Fibroblast of skin of left biceps (primary cell): Measurements from ENCODE around the gene PAQR3.
"Not testable (repeated sequence)": the region's sequence is repeated elsewhere in the genome, so short reads cannot be mapped to it uniquely, and the experiment has no call there.

Source experiments
- DNase-seq, 2 experiments: peaks; one replicate each; pipeline ENCODE4 v3.0.0-alpha.2; 2013; ENCODE audit warnings: low read depth in 2 of 2

PAQR3 gene

GRCh38 chr4:78928835-78929234 lies 10.4 kb downstream of the PAQR3 start:
- no peak for DNase-seq

GRCh38 chr4:78926826-78927225 lies 12.4 kb downstream of the PAQR3 start:
- DNase-seq, result no peak

- no peak for DNase-seq
These were observed 15.6 kb downstream of the PAQR3 start for GRCh38 chr4:78923464-78924312.

DNA sequence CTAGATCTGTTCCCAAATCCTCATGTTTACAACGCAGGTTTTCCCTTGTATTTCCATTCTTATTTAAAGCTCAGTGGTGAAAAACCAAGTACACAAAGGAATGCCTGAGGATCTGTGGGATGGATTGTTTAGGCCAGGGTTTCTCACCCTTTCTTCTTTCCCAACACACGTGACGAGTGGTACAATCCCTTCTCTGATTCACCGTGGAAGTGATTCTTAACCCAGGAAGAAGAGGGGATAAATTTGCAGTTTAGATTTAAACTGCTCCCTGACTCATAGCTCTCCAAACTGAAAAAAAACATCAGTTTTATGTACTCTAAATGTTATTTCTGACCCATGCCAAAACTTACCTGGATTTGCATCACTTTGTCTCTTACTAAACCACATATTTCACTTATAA lies 17.0 kb downstream of the PAQR3 start:
- peak in 1 of 2 experiments; percentile 3 for DNase-seq

DNA sequence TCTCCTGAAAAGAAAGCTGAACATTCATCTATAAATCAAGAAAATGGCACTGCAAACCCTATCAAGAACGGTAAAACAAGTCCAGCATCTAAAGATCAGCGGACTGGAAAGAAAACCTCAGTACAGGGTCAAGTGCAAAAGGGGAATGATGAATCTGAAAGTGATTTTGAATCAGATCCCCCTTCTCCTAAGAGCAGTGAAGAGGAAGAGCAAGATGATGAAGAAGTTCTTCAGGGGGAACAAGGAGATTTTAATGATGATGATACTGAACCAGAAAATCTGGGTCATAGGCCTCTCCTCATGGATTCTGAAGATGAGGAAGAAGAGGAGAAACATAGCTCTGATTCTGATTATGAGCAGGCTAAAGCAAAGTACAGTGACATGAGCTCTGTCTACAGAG lies 28.6 kb downstream of the PAQR3 start:
- no peak for DNase-seq

DNA sequence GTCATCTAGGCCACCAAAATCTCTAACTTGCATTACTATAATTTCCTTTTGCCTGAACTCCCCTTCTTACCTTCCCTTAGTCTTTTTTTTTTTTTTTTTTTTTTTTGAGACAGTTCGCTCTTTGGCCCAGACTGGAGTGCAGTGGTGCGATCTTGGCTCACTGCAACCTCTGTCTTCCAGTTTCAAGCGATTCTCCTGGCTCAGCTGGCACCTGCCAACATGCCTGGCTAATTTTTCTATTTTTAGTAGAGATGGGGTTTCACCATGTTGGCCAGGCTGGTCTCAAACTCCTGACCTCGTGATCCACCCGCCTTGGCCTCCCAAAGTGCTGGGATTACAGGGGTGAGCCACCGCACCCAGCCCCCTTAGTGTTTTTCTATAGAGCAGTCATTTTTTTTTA lies 30.3 kb downstream of the PAQR3 start:
- not testable (repeated sequence) for DNase-seq

GRCh38 chr4:78907638-78908037 lies 31.6 kb downstream of the PAQR3 start:
- no peak for DNase-seq

- DNase-seq, result no peak
These were observed 35.1 kb downstream of the PAQR3 start for GRCh38 chr4:78904143-78904542.

DNA sequence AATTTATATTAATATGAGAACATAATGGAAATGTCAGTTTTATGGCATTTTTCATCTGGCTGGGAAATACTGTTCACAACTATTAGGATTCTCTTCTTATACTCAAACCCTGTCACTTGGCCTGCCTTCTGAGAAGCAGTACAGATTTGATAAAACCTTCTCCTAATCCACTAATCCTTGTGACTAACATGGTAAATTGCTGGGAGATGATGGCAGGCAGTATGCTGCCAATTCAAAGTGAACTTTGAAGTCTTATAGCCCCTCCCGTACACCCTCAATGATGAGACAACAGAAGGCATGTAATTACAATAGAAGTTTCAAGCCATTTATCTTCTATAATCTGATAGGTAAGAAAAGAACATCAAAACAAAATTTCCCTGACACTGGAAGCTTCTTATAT lies 36.9 kb downstream of the PAQR3 start:
- no peak for DNase-seq

GRCh38 chr4:78901882-78902281 lies 37.4 kb downstream of the PAQR3 start:
- no peak for DNase-seq

- DNase-seq, result no peak
These were observed 39.9 kb downstream of the PAQR3 start for GRCh38 chr4:78899302-78899701.

DNA sequence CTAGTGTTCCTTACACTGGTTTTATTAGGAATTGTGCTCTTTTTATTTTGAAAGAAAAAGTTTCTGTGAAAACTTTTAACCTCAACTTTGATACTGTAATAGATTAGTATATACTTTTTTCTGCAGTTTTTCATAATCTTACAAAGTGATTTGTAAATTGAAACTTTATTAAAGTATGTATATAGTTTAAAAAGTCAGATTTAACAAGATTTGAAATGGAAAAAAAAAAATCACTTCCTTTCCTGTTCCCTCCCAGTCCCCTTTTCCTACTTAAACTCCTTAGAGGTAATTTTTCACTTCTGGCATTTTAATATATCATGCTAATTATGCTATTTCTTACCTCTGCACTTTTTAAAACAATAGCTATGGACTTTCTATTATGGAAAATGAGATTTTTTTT lies 49.3 kb downstream of the PAQR3 start:
- no peak for DNase-seq

DNA sequence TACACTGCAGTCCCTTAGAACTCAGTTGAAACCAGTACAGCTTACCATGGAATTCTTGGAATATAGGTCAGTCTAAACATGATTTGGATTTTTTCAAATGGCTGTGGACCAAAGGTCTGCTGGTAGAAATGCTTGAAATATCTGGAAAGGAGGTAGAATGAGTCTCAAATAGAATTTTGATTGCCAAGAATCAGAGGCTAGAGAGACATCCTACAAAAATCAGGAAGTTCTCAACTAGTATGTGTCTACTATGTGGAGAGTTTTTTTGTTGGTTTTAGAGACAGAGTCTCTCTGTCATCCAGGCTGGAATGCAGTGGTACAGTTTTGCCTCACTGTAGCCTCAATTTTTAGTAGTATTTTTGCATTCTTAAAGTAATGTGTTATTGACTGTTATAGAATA lies 53.6 kb downstream of the PAQR3 start:
- DNase-seq, result peak; percentile 6 to 14

DNA sequence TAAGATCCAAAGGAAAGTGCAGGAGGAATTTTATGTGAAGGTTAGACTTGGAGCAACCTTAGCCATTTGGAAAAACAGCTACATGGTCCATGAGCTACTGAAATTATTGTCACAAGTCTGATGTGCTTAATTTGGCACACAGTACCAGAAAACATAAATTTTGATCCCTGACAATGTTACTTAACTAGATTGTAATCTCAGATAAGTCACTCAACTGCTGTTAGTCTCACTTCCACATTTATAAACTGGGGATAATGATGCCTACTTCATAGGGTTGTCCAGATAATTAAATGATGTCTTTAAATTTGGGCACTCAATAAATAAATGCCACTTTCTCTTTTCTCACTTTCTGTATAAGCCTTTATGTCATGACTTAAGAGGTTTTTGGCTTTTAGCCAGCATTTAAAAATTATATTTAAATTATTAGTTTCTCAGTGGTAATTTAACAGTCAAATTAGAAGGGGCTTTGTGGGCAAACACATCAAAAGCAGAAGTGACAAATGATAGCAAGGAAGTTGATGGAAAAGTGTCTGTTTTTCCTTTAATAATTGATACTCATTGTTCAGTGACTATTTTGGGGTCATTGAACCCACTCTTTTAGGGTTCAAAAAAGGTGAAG lies 58.3 kb downstream of the PAQR3 start:
- no peak for DNase-seq

GRCh38 chr4:78878031-78878430 lies 61.2 kb downstream of the PAQR3 start:
- no peak for DNase-seq

DNA sequence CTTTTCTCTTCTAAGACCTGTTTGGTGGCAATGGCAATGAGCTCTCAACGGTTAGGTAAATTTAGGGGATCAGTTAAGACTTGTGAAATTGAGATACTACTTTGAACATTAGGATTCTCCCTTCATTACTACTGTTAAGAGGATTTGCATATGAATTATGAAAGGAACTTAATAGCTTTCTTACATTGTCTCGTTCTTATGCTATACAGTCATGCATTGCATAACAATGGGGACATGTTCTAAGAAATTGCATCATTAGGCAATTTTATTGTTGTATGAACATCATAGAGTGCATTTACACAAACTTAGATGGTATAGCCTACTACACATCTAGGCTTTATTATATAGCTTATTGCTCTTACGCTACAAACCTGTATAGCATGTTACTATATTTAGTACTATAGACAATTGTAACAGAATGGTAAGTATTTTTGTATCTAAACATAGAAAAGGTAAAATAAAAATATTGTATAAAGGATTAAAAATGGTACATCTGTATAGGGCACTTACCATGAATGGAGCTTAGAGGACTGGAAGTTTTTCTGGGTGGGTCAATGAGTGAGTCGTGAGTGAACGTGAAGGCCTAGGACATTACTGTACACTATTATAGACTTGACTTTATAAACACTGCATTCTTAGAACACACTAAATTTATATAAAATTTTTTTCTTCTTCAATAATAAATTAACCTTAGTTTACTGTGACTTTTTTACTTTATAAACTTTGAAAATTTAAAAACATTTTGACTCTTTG lies 62.5 kb downstream of the PAQR3 start:
- DNase-seq, result no peak

GRCh38 chr4:78870056-78870455 lies 69.2 kb downstream of the PAQR3 start:
- no peak for DNase-seq

- DNase-seq, result not testable (repeated sequence)
These were observed 70.5 kb downstream of the PAQR3 start for GRCh38 chr4:78868712-78869111.

GRCh38 chr4:78865451-78865850 lies 73.8 kb downstream of the PAQR3 start:
- no peak for DNase-seq

- peak; percentile 54 to 60 for DNase-seq
These were observed 74.7 kb downstream of the PAQR3 start for GRCh38 chr4:78864405-78865024.

GRCh38 chr4:78863991-78864390 lies 75.2 kb downstream of the PAQR3 start:
- DNase-seq, result no peak

DNA sequence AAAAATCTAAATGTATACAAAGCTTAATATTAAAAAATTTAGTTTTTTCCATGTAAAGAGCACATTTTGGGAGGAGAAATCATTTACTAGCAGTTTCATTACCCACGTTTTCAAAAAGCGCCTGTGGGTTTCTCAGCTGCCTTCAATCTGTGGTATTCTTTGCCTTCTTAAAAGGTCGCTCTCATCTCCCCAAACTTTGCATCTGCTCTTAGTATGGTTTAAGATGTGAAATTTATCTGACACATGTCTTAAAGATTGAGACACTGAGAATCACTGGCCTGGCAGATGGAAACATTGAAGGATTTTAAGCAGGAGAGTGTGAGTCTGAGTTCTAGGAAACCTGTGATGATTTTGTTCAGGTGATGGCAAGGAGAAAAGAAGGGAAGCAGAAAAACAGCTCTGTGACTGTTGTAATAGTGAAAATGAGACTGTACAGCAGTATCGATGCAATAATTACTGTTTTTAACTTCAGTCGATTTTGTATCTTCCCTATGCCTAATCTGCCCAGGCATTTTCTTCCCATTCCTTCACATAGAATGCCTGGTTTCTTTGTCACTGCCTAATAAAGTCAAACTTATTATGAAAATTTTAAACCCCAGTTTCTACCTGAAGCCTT lies 75.9 kb downstream of the PAQR3 start:
- DNase-seq, result no peak
